CD14-positive monocyte (primary cell): ENCODE data around the gene HTRA3. TPM values are rescaled to one million over a fixed set of nuclear protein-coding genes. Genes with fewer than 3 reads are reported as not detected.
A peak's percentile ranks its signal among the peaks of the same experiment; 100 is the strongest.

ENCODE experiments used
- DNase-seq, 3 donors: peaks; one replicate each; pipeline ENCODE4 v3.0.0-alpha.2; 2011 to 2022
- H2AFZ ChIP-seq: 2 replicates; pipeline ENCODE4 v1.6.0; 2012; ENCODE audit warnings: mild to moderate bottlenecking, low read depth, low read length, inconsistent platforms; ENCODE audit not compliant: insufficient read depth, poor library complexity, severe bottlenecking
- H3K27ac ChIP-seq, 2 donors: 1 replicate in 1 of 2; 2 replicates in 1 of 2; pipeline ENCODE4 v1.5.1; 2012 to 2013; ENCODE audit warnings: low read length in 2 of 2, control low read depth in 1 of 2, inconsistent platforms in 1 of 2, low read depth in 1 of 2, mild to moderate bottlenecking in 1 of 2
- H3K27me3 ChIP-seq, 2 donors: one replicate each; pipeline versions ENCODE4 v1.6.0 to v1.6.1; 2011 to 2013; ENCODE audit warnings: low read length in 2 of 2; ENCODE audit not compliant: control insufficient read depth in 2 of 2, insufficient read depth in 2 of 2
- H3K36me3 ChIP-seq, 2 donors: replicated peaks in 1 of 2; 1 replicate in 1 of 2; 2 replicates in 1 of 2; pipeline versions ENCODE4 v1.5.1 to v1.6.1; 2012 to 2013; ENCODE audit warnings: low read length in 2 of 2, control low read depth in 1 of 2, inconsistent platforms in 1 of 2, mild to moderate bottlenecking in 1 of 2; ENCODE audit not compliant: insufficient read depth in 2 of 2, control insufficient read depth in 1 of 2
- H3K4me1 ChIP-seq, 2 donors: 1 replicate in 1 of 2; 2 replicates in 1 of 2; pipeline versions ENCODE4 v1.5.1 to v1.6.1; 2012 to 2013; ENCODE audit warnings: low read length in 2 of 2, control low read depth in 1 of 2, inconsistent platforms in 1 of 2, mild to moderate bottlenecking in 1 of 2, moderate library complexity in 1 of 2; ENCODE audit not compliant: insufficient read depth in 2 of 2, control insufficient read depth in 1 of 2
- H3K4me2 ChIP-seq: replicated peaks from 2 replicates; pipeline ENCODE3; 2012; ENCODE audit warnings: low read length, moderate library complexity, mild to moderate bottlenecking; ENCODE audit not compliant: poor library complexity, severe bottlenecking; ENCODE audit errors: extremely low read depth
- H3K4me3 ChIP-seq, 3 experiments: fragments of 200-600 bp in 1 of 3; sonication (generic) in 1 of 3; replicated peaks in 1 of 3; 1 replicate in 2 of 3; 2 replicates in 1 of 3; pipeline ENCODE4 v1.5.1; 2011 to 2013; ENCODE audit warnings: low read length in 3 of 3, mild to moderate bottlenecking in 3 of 3, control low read depth in 2 of 3, low read depth in 2 of 3, inconsistent platforms in 1 of 3, moderate library complexity in 1 of 3
- H3K79me2 ChIP-seq: 2 replicates; pipeline ENCODE4 v1.6.0; 2012; ENCODE audit warnings: mild to moderate bottlenecking, control low read depth, inconsistent platforms, low read length, moderate library complexity; ENCODE audit not compliant: insufficient read depth
- H3K9ac ChIP-seq: 2 replicates; pipeline ENCODE4 v1.6.0; 2017; ENCODE audit warnings: low read length, mild to moderate bottlenecking; ENCODE audit not compliant: insufficient read depth, poor library complexity, severe bottlenecking
- H3K9me3 ChIP-seq, 2 donors: replicated peaks in 1 of 2; 1 replicate in 1 of 2; 2 replicates in 1 of 2; pipeline versions ENCODE4 v1.5.1 to v1.6.1; 2012 to 2013; ENCODE audit warnings: low read length in 2 of 2, control low read depth in 1 of 2; ENCODE audit not compliant: control insufficient read depth in 1 of 2, insufficient read depth in 1 of 2
- H4K20me1 ChIP-seq: 2 replicates; pipeline ENCODE4 v1.6.0; 2012; ENCODE audit warnings: mild to moderate bottlenecking, low read length, control low read depth, moderate library complexity; ENCODE audit not compliant: insufficient read depth
- H3K27ac Mint-ChIP-seq, 7 donors: one replicate each; pipeline ENCODE4 v1.8.0; 2020; ENCODE audit warnings: mild to moderate bottlenecking in 7 of 7, mixed read lengths in 7 of 7, moderate library complexity in 6 of 7, inconsistent platforms in 2 of 7
- H3K27me3 Mint-ChIP-seq, 3 donors: one replicate each; pipeline ENCODE4 v1.8.0; 2021 to 2022; ENCODE audit warnings: low read depth in 3 of 3, mild to moderate bottlenecking in 3 of 3, mixed read lengths in 3 of 3, moderate library complexity in 3 of 3, inconsistent platforms in 1 of 3
- H3K36me3 Mint-ChIP-seq, 2 donors: one replicate each; pipeline ENCODE4 v1.8.0; 2020; ENCODE audit warnings: mixed read lengths in 2 of 2, inconsistent platforms in 1 of 2, mild to moderate bottlenecking in 1 of 2
- H3K4me1 Mint-ChIP-seq: one replicate; pipeline ENCODE4 v1.8.0; 2020; ENCODE audit warnings: mild to moderate bottlenecking, mixed read lengths
- H3K4me3 Mint-ChIP-seq, 2 donors: one replicate each; pipeline ENCODE4 v1.8.0; 2020; ENCODE audit warnings: mild to moderate bottlenecking in 2 of 2, mixed read lengths in 2 of 2, moderate library complexity in 1 of 2
- H3K9me3 Mint-ChIP-seq, 7 donors: one replicate each; pipeline ENCODE4 v1.8.0; 2020 to 2022; ENCODE audit warnings: mixed read lengths in 7 of 7, mild to moderate bottlenecking in 6 of 7, moderate library complexity in 6 of 7, inconsistent platforms in 2 of 7
- WGBS: methylation state at CpG from one replicate; pipeline ENCODE4 v1.1.5; 2013; ENCODE audit warnings: missing lambda C conversion rate; ENCODE audit not compliant: insufficient coverage; 5-methylcytosine and 5-hydroxymethylcytosine counted together
- intact Hi-C, 2 donors: fragments of 100-400 bp; cut with micrococcal nuclease; formaldehyde crosslinking; loops; one replicate each; pipeline versions ENCODE4 v1.15.0 to v1.15.1; 2023
- polyA plus RNA-seq, 3 donors: library from polyadenylated mRNA; depleted of rRNA in 1 of 3; unstranded in 2 of 3; stranded (reverse) in 1 of 3; fragments of 300-500 nt in 2 of 3; fragments of >200 nt in 1 of 3; fragmentation: Illumina TruSeq in 2 of 3; gene quantifications; 1 replicate in 2 of 3; 2 replicates in 1 of 3; pipeline ENCODE4 v1.2.3, GENCODE V29; 2012 to 2021
- TF ChIP-seq, protein P1 (sequence below): fragments of 200-600 bp; IDR thresholded peaks from one replicate; pipeline ENCODE4 v1.8.0; 2022; ENCODE audit warnings: antibody characterized with exemption, mild to moderate bottlenecking

Gene HTRA3
- polyA plus RNA-seq, 3 donors: not detected

DNA sequence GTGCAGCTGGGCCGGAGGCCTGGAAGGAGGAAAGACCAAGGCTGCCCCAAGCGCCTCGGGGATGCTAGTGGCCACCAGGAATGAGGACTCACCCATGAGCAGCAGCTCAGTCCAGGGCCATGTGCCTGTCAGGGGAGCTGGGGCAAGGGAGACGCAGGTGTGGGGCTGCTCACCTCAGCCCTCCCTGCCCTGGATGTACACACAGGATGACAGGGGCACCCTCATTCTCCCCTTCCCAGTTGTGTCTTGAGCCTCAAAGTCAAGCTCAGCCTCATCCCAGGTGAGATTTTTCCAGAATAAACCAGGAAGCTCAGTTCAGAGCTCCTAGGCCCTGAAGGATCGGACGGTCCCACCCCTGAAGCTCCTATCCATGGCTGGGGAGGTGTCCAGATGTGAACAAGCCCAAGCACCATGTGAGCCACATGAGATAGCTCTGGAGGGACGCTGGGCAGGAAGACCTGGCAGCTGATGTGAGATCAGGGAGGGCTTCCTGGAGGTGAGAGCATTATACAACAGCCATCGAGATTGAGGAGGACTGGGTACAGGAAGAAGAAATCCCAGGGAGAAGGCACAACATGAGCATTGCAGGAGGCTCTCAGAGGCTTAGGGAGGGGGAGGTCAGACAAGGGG is 23.0 kb downstream of the HTRA3 start:
- H3K79me2 ChIP-seq: no peaks in the 10 kb centered on the region
- no peak for DNase-seq
- Mint-ChIP-seq H3K27me3 (peaks cover 0 to 1% (median 0%) of the 10 kb centered on the region in 3 donors), H3K9me3 (peaks cover 0 to 11% (median 2%) of the 10 kb centered on the region in 7 donors), H3K36me3 (no peaks in the 10 kb centered on the region), H3K4me1 (peaks cover 9% of the 10 kb centered on the region), H3K4me3 (no peak overlapping the region), H3K27ac (peak overlapping the region in 1 of 7 donors; percentile 30)
- H4K20me1 ChIP-seq: no peaks in the 10 kb centered on the region
- peaks cover 7 to 9% of the 10 kb centered on the region in 2 donors for H3K4me1 ChIP-seq
- no peaks in the 10 kb centered on the region for H3K36me3 ChIP-seq
- 91% methylated on average over 8 of the region's 8 CpGs for WGBS
- intact Hi-C loops: no loop called here
- no peak overlapping the region for H3K4me2 ChIP-seq
- no peaks in the 10 kb centered on the region for H3K9me3 ChIP-seq
- no peaks in the 10 kb centered on the region for H3K27me3 ChIP-seq
- H3K27ac ChIP-seq: no peak overlapping the region
- no peak overlapping the region for H3K4me3 ChIP-seq
- TF ChIP-seq, protein P1, sequence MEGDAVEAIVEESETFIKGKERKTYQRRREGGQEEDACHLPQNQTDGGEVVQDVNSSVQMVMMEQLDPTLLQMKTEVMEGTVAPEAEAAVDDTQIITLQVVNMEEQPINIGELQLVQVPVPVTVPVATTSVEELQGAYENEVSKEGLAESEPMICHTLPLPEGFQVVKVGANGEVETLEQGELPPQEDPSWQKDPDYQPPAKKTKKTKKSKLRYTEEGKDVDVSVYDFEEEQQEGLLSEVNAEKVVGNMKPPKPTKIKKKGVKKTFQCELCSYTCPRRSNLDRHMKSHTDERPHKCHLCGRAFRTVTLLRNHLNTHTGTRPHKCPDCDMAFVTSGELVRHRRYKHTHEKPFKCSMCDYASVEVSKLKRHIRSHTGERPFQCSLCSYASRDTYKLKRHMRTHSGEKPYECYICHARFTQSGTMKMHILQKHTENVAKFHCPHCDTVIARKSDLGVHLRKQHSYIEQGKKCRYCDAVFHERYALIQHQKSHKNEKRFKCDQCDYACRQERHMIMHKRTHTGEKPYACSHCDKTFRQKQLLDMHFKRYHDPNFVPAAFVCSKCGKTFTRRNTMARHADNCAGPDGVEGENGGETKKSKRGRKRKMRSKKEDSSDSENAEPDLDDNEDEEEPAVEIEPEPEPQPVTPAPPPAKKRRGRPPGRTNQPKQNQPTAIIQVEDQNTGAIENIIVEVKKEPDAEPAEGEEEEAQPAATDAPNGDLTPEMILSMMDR: no peak
- H3K9ac ChIP-seq: no peak overlapping the region
- no peak overlapping the region for H2AFZ ChIP-seq

DNA sequence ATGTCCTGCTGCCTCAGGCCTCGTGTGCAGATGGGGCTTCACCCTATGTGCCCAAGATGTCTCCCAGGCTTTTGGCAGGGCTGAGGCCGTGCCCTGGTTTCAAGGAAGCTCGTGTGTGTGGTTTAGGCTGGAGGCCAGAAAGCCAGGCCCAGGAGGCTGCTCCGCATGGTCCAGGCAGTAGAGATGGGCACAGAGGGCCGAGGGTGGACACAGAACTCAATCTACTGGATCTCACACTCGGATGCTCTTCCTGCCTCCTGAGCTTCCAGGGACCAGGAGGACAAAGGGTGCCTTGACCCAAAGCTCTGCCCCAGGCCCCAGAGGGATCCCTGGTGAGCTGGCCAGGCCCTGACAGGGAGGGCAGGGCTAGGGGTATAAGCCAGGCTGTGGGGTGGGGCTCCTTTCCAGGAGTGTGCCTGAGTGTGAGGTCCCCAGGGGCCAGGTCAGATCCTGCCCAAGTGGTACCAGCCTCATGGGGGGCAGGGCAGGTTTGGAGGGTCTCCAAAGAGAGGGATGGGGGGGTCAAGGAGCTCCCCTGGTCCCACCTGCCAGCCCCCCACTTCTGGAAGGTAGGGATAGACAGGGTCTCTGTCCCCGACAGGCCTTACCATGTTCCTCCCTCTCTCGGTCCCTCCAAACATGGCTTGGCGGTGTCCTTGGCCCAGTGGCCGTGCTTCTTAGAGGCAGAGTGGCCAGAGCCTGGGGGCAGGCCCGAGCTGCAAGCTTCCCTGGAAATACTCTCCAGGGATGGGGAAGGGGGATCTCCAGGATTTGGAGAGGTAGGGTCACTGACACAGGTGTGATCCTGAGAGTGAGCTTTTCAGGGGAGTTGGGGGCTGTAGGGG is 23.8 kb downstream of the HTRA3 start:
- 85% methylated on average over 7 of the region's 11 CpGs for WGBS
- Mint-ChIP-seq H3K27ac (no peak overlapping the region), H3K9me3 (peaks cover 0 to 11% (median 2%) of the 10 kb centered on the region in 7 donors), H3K27me3 (peaks cover 0 to 1% (median 0%) of the 10 kb centered on the region in 3 donors), H3K4me1 (peaks cover 9% of the 10 kb centered on the region), H3K4me3 (no peak overlapping the region), H3K36me3 (no peaks in the 10 kb centered on the region)
- no peak overlapping the region for H3K27ac ChIP-seq
- H3K4me1 ChIP-seq: peaks cover 7 to 9% of the 10 kb centered on the region in 2 donors
- no peak overlapping the region for H2AFZ ChIP-seq
- no peak overlapping the region for H3K9ac ChIP-seq
- no peaks in the 10 kb centered on the region for H3K27me3 ChIP-seq
- intact Hi-C loops: no loop called here
- H3K4me3 ChIP-seq: no peak overlapping the region
- no peak overlapping the region for H3K4me2 ChIP-seq
- DNase-seq: no peak
- TF ChIP-seq, protein P1: no peak
- no peaks in the 10 kb centered on the region for H4K20me1 ChIP-seq
- no peaks in the 10 kb centered on the region for H3K36me3 ChIP-seq
- no peaks in the 10 kb centered on the region for H3K79me2 ChIP-seq
- no peaks in the 10 kb centered on the region for H3K9me3 ChIP-seq
